22Rv1 (cell line): Measurements from ENCODE around the gene ZNF107.

Source experiments
- ZFX ChIP-seq: fragments of 450-650 bp; IDR thresholded peaks from 2 replicates; pipeline ENCODE4 v1.6.1; 2017; ENCODE audit warnings: antibody characterized with exemption, borderline replicate concordance
- TF ChIP-seq, protein P1 (sequence below): fragments of 450-650 bp; IDR thresholded peaks from 2 replicates; pipeline ENCODE4 v1.5.1; 2017; ENCODE audit warnings: mild to moderate bottlenecking

DNA sequence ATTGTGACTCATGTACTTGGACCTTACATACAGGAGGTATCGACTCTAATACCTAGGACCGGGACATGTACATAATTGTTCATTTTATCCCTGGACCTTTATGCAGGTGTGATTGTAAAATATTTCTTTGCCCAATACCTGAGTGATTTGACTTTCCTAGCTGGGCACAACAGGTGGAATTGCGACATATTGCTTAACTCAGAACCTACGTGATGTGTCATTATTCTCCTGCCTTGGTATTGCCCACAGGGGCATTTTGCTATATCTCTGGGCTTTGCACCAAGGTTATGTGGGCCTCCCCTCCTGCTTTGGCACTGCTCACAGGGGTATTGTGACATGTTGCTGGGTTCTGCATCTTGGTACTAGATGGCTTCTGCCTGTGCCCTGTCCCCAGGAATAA is 23.9 kb upstream of the ZNF107 start:
- TF ChIP-seq, protein P1, sequence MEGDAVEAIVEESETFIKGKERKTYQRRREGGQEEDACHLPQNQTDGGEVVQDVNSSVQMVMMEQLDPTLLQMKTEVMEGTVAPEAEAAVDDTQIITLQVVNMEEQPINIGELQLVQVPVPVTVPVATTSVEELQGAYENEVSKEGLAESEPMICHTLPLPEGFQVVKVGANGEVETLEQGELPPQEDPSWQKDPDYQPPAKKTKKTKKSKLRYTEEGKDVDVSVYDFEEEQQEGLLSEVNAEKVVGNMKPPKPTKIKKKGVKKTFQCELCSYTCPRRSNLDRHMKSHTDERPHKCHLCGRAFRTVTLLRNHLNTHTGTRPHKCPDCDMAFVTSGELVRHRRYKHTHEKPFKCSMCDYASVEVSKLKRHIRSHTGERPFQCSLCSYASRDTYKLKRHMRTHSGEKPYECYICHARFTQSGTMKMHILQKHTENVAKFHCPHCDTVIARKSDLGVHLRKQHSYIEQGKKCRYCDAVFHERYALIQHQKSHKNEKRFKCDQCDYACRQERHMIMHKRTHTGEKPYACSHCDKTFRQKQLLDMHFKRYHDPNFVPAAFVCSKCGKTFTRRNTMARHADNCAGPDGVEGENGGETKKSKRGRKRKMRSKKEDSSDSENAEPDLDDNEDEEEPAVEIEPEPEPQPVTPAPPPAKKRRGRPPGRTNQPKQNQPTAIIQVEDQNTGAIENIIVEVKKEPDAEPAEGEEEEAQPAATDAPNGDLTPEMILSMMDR, result no peak
- no peak for TF ChIP-seq ZFX
